ENCODE results near the gene FNIP2.

FNIP2 gene

DNA sequence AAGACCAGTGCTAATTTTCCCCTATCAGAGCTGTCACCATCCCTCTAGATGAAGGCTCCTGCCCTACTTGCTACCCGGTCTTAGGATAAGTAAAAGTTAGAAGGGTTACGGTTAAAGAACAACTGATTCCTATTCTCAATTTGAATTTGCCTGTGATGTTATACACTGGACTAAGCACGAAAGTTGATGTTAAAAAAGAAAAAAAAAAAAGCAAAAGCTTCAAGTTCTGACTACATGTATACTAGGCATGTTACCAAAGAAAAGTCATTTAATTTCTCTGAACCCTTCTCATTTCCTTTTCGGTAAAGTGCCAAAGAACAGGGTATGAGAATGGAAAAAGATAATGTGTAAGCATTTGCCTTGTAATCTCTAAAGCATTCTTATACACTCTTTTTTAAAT is 44.2 kb upstream of the FNIP2 start:
- TF ChIP-seq YY1 (IDR thresholded peaks at IDR 0.05; ENCODE audit: low read depth) (no peak), TAF1 (IDR thresholded peaks at IDR 0.05; ENCODE audit: low read depth) (no peak), CREB1 (IDR thresholded peaks at IDR 0.05; ENCODE audit: low read depth) (no peak), NFIC (IDR thresholded peaks at IDR 0.05) (no peak), TEAD4 (IDR thresholded peaks at IDR 0.05) (no peak), RAD21 (IDR thresholded peaks at IDR 0.05; ENCODE audit: low read depth) (no peak)
- TF ChIP-seq, protein P1, sequence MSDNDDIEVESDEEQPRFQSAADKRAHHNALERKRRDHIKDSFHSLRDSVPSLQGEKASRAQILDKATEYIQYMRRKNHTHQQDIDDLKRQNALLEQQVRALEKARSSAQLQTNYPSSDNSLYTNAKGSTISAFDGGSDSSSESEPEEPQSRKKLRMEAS (IDR thresholded peaks at IDR 0.05): no peak
- TF ChIP-seq, protein P2, sequence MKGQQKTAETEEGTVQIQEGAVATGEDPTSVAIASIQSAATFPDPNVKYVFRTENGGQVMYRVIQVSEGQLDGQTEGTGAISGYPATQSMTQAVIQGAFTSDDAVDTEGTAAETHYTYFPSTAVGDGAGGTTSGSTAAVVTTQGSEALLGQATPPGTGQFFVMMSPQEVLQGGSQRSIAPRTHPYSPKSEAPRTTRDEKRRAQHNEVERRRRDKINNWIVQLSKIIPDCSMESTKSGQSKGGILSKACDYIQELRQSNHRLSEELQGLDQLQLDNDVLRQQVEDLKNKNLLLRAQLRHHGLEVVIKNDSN (IDR thresholded peaks at IDR 0.05): no peak

DNA sequence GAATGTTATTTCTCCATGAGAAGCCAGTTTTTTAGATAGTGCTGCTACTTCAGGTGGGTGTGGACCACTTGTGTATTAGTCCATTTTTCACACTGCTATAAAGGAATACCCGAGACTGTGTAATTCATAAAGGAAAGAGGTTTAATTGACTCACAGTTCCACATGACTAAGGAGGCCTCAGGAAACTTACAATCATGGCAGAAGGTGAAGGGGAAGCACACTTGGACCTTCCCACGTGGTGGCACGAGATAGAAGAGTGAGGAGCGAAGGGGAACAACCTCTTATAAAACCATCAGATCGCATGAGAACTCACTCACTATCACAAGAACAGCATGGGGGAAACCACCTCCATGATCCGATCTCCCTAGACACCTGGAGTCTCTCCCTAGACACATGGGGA is 42.2 kb upstream of the FNIP2 start:
- no peak for TF ChIP-seq CEBPB (IDR thresholded peaks at IDR 0.05)

DNA sequence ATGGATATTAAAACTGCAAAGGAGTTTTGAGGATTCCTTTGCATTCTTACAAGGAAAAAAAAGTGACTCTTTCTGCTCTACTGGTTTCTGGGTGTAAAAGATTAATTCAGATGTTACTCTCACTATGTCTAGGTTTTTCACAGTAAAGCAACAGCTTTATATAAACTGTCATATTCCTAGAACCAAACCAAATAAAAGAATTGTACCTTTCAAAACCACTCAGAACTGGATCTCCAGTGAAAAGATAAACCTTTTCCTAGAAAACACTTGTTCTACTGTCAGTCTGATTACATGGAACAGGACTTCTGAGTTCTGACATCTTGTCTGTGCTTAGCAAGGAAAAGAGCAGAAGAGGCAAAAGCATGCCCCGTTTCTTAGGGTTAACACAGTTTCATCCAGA is 40.6 kb upstream of the FNIP2 start:
- TF ChIP-seq EP300 (IDR thresholded peaks at IDR 0.05; ENCODE audit: borderline replicate concordance) (no peak), RAD21 (IDR thresholded peaks at IDR 0.05; ENCODE audit: low read depth) (no peak), ZBTB7A (IDR thresholded peaks at IDR 0.05; ENCODE audit: low read depth) (no peak)
- TF ChIP-seq, protein P2 (IDR thresholded peaks at IDR 0.05): no peak

DNA sequence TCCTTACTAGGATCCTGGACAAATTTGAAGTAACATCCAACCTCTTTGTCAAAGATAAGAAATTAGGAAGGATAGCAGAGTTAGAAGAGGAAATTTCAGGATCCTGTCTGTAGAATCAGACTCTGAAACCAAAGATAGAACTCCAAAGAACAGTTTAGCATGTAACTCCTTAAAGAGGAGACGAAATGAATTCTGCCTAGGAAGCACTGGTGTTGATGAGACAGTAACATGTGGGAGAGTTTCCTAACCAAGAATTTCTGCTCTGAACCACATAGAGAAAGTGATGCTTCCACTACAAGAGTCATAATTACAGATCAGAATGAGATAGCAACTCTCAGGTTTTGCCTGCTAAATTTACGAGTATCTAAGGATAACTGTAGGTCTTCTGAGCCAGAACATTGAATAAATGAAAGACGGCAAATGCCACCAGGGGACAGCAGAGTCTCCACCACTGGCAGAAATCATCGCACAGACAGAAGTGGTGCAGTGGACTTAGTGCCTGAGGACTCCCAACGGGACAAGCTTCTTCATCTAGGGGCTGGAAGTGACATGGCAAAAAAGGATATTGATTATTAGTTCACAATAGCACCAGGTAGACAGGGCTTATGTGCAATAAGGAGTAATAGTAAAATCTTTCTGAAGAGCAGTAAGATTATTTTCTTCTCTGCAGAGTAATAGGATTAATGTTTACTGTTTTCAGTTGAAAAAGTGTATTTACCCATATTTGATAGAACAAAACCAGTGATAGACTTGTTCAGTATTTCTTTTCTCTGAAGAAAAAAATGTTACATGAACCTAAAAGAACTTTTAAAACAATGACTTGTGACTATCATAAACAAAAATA is 38.9 kb upstream of the FNIP2 start:
- TF ChIP-seq NFIC (IDR thresholded peaks at IDR 0.05) (no peak), RAD21 (IDR thresholded peaks at IDR 0.05; ENCODE audit: low read depth) (peak; percentile 85)

DNA sequence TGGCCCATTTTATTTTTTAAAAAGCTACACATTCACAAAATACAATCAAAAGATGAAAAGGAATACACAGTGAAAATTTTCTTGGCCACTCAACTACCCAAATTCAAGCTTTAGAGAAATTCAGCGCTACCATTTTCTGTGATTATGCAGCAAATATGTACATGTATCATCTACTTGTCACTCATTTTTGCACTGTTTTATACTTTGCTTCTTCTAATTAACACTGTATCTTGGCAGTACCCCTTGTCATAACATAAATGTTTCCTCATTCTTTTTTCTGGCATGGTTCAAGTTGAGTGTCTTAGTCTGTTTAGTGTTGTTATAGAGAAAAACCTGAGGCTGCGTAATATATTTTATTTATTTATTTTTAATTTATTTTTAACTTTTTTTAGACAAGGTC is 30.0 kb upstream of the FNIP2 start:
- TF ChIP-seq RAD21 (IDR thresholded peaks at IDR 0.05; ENCODE audit: low read depth) (no peak), TAF1 (IDR thresholded peaks at IDR 0.05; ENCODE audit: low read depth) (no peak), CEBPB (IDR thresholded peaks at IDR 0.05) (no peak), CREB1 (IDR thresholded peaks at IDR 0.05; ENCODE audit: low read depth) (no peak), YY1 (IDR thresholded peaks at IDR 0.05; ENCODE audit: low read depth) (no peak), ZBTB7A (IDR thresholded peaks at IDR 0.05; ENCODE audit: low read depth) (no peak), TCF12 (IDR thresholded peaks at IDR 0.05; ENCODE audit: low read depth) (no peak), TEAD4 (IDR thresholded peaks at IDR 0.05) (no peak), EP300 (IDR thresholded peaks at IDR 0.05; ENCODE audit: borderline replicate concordance) (no peak), FOXM1 (IDR thresholded peaks at IDR 0.05; ENCODE audit: borderline replicate concordance, low read depth) (no peak), NFIC (IDR thresholded peaks at IDR 0.05) (no peak), EGR1 (IDR thresholded peaks at IDR 0.05) (no peak)
- TF ChIP-seq, protein P3, sequence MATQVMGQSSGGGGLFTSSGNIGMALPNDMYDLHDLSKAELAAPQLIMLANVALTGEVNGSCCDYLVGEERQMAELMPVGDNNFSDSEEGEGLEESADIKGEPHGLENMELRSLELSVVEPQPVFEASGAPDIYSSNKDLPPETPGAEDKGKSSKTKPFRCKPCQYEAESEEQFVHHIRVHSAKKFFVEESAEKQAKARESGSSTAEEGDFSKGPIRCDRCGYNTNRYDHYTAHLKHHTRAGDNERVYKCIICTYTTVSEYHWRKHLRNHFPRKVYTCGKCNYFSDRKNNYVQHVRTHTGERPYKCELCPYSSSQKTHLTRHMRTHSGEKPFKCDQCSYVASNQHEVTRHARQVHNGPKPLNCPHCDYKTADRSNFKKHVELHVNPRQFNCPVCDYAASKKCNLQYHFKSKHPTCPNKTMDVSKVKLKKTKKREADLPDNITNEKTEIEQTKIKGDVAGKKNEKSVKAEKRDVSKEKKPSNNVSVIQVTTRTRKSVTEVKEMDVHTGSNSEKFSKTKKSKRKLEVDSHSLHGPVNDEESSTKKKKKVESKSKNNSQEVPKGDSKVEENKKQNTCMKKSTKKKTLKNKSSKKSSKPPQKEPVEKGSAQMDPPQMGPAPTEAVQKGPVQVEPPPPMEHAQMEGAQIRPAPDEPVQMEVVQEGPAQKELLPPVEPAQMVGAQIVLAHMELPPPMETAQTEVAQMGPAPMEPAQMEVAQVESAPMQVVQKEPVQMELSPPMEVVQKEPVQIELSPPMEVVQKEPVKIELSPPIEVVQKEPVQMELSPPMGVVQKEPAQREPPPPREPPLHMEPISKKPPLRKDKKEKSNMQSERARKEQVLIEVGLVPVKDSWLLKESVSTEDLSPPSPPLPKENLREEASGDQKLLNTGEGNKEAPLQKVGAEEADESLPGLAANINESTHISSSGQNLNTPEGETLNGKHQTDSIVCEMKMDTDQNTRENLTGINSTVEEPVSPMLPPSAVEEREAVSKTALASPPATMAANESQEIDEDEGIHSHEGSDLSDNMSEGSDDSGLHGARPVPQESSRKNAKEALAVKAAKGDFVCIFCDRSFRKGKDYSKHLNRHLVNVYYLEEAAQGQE (IDR thresholded peaks at IDR 0.05; ENCODE audit: low read depth): no peak
- TF ChIP-seq, protein P2 (IDR thresholded peaks at IDR 0.05): no peak
- TF ChIP-seq, protein P1 (IDR thresholded peaks at IDR 0.05): no peak

DNA sequence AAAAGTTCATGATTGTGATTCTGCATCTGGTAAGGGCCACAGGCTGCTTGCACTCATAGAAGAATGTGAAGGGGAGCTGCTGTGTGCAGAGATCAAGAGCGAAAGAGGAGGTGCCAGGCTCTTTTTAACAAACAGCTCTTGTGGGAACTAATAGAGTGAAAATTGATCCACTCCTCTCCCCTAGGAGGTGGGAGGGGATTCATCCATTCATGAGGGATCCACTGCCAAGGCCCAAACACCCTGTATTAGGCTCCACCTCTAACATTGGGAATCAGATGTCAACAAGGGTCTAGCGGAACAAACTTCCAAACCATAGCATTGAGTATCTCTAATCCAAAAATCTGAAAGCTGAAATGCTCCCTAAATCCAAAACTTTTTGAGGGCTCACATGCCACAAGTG is 29.2 kb upstream of the FNIP2 start:
- no peak for TF ChIP-seq RAD21 (IDR thresholded peaks at IDR 0.05; ENCODE audit: low read depth)
- TF ChIP-seq NFIC (IDR thresholded peaks at IDR 0.05): no peak
- no peak for TF ChIP-seq EGR1 (IDR thresholded peaks at IDR 0.05)
- no peak for TF ChIP-seq ZBTB7A (IDR thresholded peaks at IDR 0.05; ENCODE audit: low read depth)
- TF ChIP-seq, protein P1 (IDR thresholded peaks at IDR 0.05): no peak
- TF ChIP-seq, protein P2 (IDR thresholded peaks at IDR 0.05): no peak
- TF ChIP-seq, protein P3 (IDR thresholded peaks at IDR 0.05; ENCODE audit: low read depth): no peak
- TF ChIP-seq TAF1 (IDR thresholded peaks at IDR 0.05; ENCODE audit: low read depth): no peak
